ENCODE measurements around the gene RIN3. TPM values are rescaled to one million over a fixed set of nuclear protein-coding genes. Genes with fewer than 3 reads are reported as not detected.

Gene RIN3
- total RNA-seq, 1 experiment from 2014 or later: 10.9 TPM

DNA sequence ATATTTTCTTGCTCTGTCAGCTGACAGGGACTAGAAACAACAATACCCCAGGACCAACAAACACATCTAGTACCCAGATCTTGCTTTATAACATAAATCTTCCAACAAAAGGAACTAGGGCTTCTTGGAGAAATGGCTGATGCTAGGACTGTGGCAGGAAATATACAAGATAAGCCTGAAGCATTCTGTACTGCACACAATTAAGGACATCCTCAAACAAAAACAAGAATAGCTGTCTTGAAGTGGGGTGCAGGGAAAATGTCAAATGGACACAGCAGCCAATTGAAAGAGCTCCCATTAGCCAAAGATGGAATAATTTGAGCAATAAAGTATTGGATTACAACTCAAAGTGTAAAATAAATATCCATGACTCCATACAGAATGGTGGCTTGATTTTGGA lies 184.8 kb downstream of the RIN3 start:
- Histone ChIP-seq H3K4me3 (ENCODE audit: low read depth in 2 of 2, low read length in 2 of 2) (no peak overlapping the region), H3K9me3 (ENCODE audit: control insufficient read depth, insufficient read depth, low read depth, low read length) (no peaks in the 10 kb centered on the region), H3K36me3 (ENCODE audit: control insufficient read depth, insufficient read depth, low read length) (no peaks in the 10 kb centered on the region), H3K27ac (ENCODE audit: low read length) (no peak overlapping the region), H3K4me1 (ENCODE audit: control insufficient read depth, insufficient read depth, low read length) (peaks cover 4% of the 10 kb centered on the region; the same call in 1 of the 2 replicates), H3K27me3 (ENCODE audit: control insufficient read depth, insufficient read depth, low read length) (no peaks in the 10 kb centered on the region)
- ChIA-PET POLR2A (no interaction called here), CTCF (no interaction called here)
- no peak for DNase-seq (ENCODE audit: low read depth, low spot score)
- TF ChIP-seq POLR2AphosphoS5 (IDR thresholded peaks at IDR 0.05; ENCODE audit: low read depth, low read length) (no peak), CTCF (IDR thresholded peaks at IDR 0.05) (no peak), TCF7L2 (IDR thresholded peaks at IDR 0.05; ENCODE audit: low read depth, low read length) (no peak), SIN3A (IDR thresholded peaks at IDR 0.05; ENCODE audit: borderline replicate concordance, insufficient read depth, low read depth, low read length) (no peak), REST (IDR thresholded peaks at IDR 0.05; ENCODE audit: insufficient read depth in 1 of 2, low read depth in 2 of 2, low read length in 1 of 2) (no peak)
- intact Hi-C loops (cut with micrococcal nuclease; ENCODE audit: unreplicated experiment): no loop called here
- in situ Hi-C loops (cut with HindIII; ENCODE audit: low pct_unique_long_range_greater_than_20kb, low sequenced_read_pairs): no loop called here
- no peak for ATAC-seq
- no TSS peak for BruUV-seq (replicated peaks)

GRCh38 chr14:92701826-92702225 lies 188.2 kb downstream of the RIN3 start:
- in situ Hi-C loops (cut with HindIII; ENCODE audit: low pct_unique_long_range_greater_than_20kb, low sequenced_read_pairs): no loop called here
- intact Hi-C loops (cut with micrococcal nuclease; ENCODE audit: unreplicated experiment): no loop called here
- TF ChIP-seq CTCF (IDR thresholded peaks at IDR 0.05): no peak
- no peak for TF ChIP-seq TCF7L2 (IDR thresholded peaks at IDR 0.05; ENCODE audit: low read depth, low read length)
- no peak for TF ChIP-seq REST (IDR thresholded peaks at IDR 0.05; ENCODE audit: insufficient read depth in 1 of 2, low read depth in 2 of 2, low read length in 1 of 2)
- no peak for TF ChIP-seq POLR2AphosphoS5 (IDR thresholded peaks at IDR 0.05; ENCODE audit: low read depth, low read length)
- TF ChIP-seq SIN3A (IDR thresholded peaks at IDR 0.05; ENCODE audit: borderline replicate concordance, insufficient read depth, low read depth, low read length): no peak
- no peak overlapping the region for H3K27ac ChIP-seq (ENCODE audit: low read length)
- DNase-seq (ENCODE audit: low read depth, low spot score) (no peak), ATAC-seq (no peak)
- POLR2A ChIA-PET: no interaction called here
- H3K4me1 ChIP-seq (ENCODE audit: control insufficient read depth, insufficient read depth, low read length): no peaks in the 10 kb centered on the region
- no peak overlapping the region for H3K4me3 ChIP-seq (ENCODE audit: low read depth in 2 of 2, low read length in 2 of 2)
- H3K9me3 ChIP-seq (ENCODE audit: control insufficient read depth, insufficient read depth, low read depth, low read length): no peaks in the 10 kb centered on the region
- no TSS peak for BruUV-seq (replicated peaks)
- CTCF ChIA-PET: no interaction called here
- no peaks in the 10 kb centered on the region for H3K36me3 ChIP-seq (ENCODE audit: control insufficient read depth, insufficient read depth, low read length)
- H3K27me3 ChIP-seq (ENCODE audit: control insufficient read depth, insufficient read depth, low read length): no peaks in the 10 kb centered on the region

Data from Panc1 (cell line).